GM12872 (cell line): ENCODE measurements around the gene TSPAN18.

Experiments used
- TF ChIP-seq, protein P1 (sequence below): IDR thresholded peaks from 3 replicates; pipeline ENCODE4 v1.5.1; 2011; ENCODE audit warnings: low read depth, mild to moderate bottlenecking, low read length, moderate library complexity; ENCODE audit not compliant: insufficient read depth

Gene TSPAN18

DNA sequence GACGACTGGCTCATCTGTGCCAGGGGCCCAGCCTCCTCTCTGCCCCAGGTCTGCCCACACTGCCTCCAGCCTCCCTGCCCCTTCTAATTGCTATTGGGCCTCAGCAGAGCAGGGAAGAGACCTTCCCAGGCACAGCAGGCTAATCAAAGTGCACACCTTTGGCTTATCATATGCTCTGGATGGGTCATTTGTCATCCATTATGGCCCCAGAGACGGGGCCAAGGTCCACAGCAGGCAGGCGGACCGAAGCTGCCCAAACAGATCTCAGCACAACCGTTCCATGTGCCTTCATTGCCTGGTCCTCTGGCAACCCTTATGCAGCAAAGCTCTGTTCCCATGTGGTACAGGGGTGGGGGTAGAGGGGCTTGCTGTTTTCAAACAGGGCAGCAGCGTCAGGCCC is 157.3 kb downstream of the TSPAN18 start:
- TF ChIP-seq, protein P1, sequence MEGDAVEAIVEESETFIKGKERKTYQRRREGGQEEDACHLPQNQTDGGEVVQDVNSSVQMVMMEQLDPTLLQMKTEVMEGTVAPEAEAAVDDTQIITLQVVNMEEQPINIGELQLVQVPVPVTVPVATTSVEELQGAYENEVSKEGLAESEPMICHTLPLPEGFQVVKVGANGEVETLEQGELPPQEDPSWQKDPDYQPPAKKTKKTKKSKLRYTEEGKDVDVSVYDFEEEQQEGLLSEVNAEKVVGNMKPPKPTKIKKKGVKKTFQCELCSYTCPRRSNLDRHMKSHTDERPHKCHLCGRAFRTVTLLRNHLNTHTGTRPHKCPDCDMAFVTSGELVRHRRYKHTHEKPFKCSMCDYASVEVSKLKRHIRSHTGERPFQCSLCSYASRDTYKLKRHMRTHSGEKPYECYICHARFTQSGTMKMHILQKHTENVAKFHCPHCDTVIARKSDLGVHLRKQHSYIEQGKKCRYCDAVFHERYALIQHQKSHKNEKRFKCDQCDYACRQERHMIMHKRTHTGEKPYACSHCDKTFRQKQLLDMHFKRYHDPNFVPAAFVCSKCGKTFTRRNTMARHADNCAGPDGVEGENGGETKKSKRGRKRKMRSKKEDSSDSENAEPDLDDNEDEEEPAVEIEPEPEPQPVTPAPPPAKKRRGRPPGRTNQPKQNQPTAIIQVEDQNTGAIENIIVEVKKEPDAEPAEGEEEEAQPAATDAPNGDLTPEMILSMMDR, result no peak

DNA sequence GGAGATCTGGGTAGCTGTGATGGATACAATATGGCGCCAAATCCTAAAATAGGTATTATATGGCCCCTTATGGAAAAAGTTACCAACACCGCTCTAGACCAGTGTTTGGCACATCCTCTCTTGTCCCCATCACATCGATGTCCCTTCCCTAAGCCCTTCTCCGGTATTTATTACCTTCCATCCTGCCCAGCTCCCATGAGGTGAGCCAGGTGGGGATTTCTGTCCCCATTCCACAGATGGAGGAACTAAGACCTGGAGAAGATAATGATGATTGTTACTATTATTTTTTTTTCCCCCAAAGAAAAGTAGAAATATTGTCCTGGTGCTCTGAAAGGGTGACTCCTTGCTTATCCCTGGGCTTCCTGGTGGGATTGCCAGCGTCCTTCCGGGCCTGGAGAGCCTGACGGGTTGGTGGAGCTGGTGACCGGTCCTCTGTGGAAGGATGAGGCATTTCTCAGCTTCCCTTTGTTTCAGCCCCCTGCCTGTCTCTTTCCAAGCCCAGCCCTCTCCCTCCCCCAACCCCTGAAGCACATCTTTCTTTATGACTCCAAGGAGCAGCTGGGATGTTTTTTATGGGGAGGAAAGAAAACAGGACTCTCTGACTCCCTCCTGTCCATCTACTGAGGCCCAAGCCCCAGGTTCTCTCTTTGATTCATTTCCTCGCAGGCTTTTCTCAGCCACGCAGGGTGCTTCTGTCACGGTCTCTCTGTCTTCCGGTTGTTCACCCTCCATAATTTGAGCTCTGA is 158.5 kb downstream of the TSPAN18 start:
- TF ChIP-seq, protein P1, result no peak

DNA sequence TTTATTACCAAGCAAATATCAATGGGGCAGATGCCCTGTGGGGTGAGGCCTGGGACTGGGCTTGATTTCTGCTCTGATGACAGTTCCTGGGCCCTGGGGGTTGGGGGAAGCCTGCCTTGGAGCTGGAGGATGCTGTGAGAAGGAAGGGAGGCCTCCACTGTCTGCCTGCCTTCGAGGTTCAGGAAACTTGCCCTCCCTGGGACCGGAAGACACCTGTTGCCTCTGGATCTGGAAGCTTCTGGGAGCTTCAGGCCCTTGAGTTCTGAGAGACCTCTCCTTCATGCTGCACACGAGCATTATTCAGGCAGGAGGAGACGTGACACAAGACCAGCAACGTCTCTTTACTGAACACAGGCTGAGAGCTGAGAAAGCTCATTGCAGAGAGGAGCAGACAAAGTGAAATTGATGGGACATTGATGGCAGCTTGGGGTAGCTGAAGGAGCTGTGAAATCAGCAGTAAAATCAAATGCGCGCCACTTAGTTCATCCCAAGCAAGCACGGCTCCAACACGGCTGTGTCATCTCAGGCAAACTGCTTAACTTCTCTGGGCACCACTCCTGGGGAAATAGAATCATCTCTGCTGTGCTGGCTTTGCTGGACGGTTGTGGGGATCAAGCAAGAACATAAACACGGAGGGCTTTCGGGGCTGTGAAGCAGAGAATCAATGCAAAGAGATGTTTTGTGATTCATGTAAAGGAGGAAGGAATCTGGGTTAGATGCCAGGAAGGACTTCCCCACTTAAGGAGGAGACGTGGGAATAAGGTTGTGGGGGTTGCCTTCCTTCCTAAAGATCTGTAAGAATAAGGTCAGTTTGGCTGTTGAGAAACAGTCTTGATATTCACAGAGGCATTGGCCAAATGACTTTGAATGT is 159.4 kb downstream of the TSPAN18 start:
- TF ChIP-seq, protein P1, result no peak

DNA sequence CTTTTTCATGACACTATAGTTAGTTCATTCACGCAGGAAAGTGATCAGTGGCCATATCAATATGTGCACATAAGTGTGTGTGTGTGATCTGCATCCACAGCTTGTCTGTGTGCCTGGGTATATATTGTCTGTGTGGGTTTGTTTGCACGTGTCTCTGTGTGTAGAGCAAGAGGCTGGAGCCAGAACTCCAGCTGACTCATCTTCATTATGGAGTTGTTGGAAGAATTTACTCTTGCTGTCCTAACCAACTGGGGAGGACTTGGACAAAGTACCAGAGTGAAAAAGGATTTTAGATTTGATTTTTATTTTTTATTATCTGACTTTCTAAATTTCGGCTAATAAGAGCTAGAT is 160.0 kb downstream of the TSPAN18 start:
- TF ChIP-seq, protein P1, result no peak

DNA sequence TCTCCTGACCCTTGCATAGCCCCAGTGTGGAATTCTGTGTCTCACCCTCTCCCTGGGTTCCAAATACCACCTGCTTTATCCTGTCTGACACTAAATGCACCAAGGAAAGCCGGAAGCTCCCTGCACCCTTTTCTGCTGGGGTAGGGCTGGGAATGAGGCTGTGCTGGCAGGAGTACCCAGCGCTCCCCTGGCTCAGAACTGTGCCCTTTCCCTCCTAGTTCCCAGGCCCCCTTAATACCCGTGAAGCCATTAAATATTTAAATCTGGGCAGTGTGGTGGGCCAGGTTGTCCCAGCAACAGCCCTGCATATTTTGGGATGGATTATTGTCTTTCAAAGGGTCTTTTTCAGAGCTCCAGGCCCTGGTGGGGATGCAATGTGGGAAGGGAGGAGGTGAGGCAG is 160.9 kb downstream of the TSPAN18 start:
- TF ChIP-seq, protein P1, result no peak

DNA sequence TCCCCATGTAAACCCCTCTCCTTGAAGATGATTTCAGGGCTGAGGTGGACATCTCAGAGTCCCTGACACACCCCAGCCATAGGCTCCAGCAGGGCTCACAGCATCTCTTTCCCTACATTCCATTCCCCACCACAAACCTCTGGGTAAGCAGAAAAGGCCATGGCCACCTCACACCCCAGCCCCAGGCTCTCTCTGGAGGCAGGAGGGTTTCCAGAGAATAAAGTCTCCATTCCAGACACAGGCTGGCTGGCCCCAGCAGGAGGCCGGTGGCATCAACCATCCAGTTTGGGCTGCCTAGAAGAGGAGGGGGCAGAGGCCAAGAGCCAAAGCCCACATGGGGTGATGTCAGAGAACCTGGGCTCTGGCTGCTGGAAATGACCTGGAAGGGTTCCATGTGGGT is 162.5 kb downstream of the TSPAN18 start:
- TF ChIP-seq, protein P1, result no peak

DNA sequence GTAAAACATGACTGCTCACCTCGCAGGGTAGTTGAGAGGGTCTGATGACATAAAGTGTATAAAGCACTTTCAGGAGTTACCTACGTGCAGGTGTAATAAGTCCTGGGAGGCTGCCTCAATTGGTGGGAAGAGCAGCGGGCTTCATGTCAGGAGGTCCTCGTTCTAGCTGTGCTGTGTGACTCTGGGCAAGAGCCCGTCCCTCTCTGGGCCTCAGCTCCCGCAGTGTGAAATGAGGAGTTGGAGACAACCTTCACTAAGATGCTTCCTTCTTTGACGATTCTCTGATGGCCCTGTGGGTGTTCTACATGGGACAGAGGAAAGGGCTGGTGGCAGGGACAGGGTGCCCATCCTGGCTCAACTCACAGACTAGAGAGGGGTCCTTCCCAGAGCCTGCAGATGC is 166.1 kb downstream of the TSPAN18 start:
- TF ChIP-seq, protein P1, result no peak
